H7 (cell line): Measurements from ENCODE around the gene MED9. TPM values are rescaled to one million over a fixed set of nuclear protein-coding genes. Genes with fewer than 3 reads are reported as not detected.

Experiments used
- DNase-seq: peaks from one replicate; pipeline ENCODE4 v3.0.0; 2012
- H3K27me3 ChIP-seq: 2 replicates; pipeline ENCODE4 v1.6.0; 2011; ENCODE audit warnings: mild to moderate bottlenecking, low read length; ENCODE audit not compliant: control insufficient read depth, insufficient read depth
- H3K36me3 ChIP-seq: replicated peaks from 2 replicates; pipeline ENCODE4 v1.5.1; 2011; ENCODE audit warnings: low read length; ENCODE audit not compliant: control insufficient read depth, insufficient read depth
- H3K4me3 ChIP-seq: 2 replicates; pipeline ENCODE4 v1.5.1; 2011; ENCODE audit warnings: low read depth, mild to moderate bottlenecking, control low read depth, low read length, moderate library complexity; ENCODE audit not compliant: insufficient read depth
- total RNA-seq: library from RNA; depleted of rRNA; stranded (reverse); fragments of >200 nt; shearing (Covaris generic); gene quantifications from 2 replicates; pipeline ENCODE4 v1.2.3, GENCODE V29; 2014

Gene MED9
- total RNA-seq, 1 experiment from 2014 or later, result 28.9 TPM

GRCh38 chr17:17518014-17518413 lies 41.2 kb downstream of the MED9 start:
- DNase-seq, result no peak
- Histone ChIP-seq H3K27me3 (no peaks in the 10 kb centered on the region), H3K4me3 (no peak overlapping the region), H3K36me3 (no peaks in the 10 kb centered on the region)

- Histone ChIP-seq H3K36me3 (no peaks in the 10 kb centered on the region), H3K4me3 (no peak overlapping the region), H3K27me3 (no peaks in the 10 kb centered on the region)
- no peak for DNase-seq
Measured at GRCh38 chr17:17518951-17519350, 42.2 kb downstream of the MED9 start.

GRCh38 chr17:17519886-17520285 lies 43.1 kb downstream of the MED9 start:
- H3K27me3 ChIP-seq, result no peaks in the 10 kb centered on the region
- no peaks in the 10 kb centered on the region for H3K36me3 ChIP-seq
- DNase-seq, result no peak
- no peak overlapping the region for H3K4me3 ChIP-seq

GRCh38 chr17:17520599-17521232 lies 43.9 kb downstream of the MED9 start:
- Histone ChIP-seq H3K4me3 (no peak overlapping the region), H3K36me3 (no peaks in the 10 kb centered on the region), H3K27me3 (no peaks in the 10 kb centered on the region)
- DNase-seq, result no peak

DNA sequence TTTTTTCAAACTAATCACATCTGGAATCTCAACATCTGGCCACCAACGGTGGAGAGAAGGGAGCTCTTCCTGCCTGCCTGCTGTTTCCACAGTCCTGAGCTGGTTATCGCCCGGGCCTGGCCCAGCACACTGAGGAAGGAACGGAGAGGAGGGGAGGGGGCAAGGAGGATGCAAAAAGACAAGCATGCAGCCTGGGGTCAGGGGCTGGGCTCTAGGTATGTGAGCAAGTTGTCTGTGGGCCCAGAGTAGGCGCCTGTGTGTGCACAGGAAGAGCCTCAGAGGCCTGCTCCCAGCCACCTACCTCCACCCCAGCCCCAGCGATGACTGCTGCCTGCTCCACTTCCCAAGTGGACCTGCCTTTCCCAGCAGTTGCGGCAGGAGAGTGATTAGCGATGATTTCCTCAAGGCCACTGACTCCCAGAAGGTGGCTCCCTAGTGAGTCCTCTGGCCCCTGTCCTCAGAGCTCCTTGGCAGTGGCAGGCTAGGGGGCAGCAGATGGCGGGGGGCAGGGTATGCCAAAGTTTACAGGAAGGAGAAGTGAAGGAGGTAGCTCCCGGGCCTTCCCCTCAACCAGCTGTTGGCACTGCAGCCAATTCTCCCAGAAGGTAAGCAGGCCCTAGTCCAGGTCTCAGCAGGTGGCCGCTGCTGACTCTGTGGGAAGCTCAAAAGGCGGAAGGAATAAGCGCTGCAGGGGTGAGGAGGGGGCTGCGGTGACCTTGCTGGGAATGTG lies 46.4 kb downstream of the MED9 start:
- no peak for DNase-seq
- Histone ChIP-seq H3K4me3 (no peak overlapping the region), H3K27me3 (no peaks in the 10 kb centered on the region), H3K36me3 (no peaks in the 10 kb centered on the region)

DNA sequence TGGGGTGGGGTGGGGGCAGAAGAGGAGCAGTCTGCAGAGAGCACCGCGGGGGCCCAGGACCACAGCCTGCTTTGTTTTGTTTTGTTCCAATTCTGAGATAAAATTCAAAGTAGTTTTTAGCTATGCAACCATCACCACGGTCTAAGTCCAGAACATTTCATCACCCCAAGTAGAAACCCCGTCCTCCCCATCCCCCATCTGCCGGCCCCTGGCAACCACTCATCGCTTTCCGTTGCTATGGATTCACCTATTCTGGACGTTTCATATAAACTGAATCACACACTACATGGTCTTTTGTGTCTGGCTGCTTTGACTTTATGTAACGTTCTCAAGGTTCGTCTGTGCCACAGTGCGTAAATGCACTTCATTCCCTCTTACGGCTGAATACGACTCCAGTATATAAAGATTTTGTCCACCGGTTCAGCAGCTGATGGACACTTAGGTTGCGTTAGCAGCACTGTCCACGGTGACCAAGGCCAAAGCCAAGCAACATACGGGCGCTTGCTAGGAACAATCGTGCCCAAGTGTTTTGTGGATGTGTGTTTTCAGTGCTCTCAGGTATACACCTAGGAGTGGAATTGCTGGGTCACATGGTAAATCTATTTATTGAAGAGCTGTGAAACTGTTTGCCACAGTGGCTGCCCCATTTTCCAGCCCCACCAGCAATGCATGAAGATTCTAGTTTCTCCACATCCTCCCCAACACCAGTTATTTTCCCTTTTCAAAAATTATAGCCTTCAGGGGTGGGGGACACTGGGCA lies 47.1 kb downstream of the MED9 start:
- H3K27me3 ChIP-seq, result no peaks in the 10 kb centered on the region
- no peaks in the 10 kb centered on the region for H3K36me3 ChIP-seq
- no peak for DNase-seq
- H3K4me3 ChIP-seq, result no peak overlapping the region

DNA sequence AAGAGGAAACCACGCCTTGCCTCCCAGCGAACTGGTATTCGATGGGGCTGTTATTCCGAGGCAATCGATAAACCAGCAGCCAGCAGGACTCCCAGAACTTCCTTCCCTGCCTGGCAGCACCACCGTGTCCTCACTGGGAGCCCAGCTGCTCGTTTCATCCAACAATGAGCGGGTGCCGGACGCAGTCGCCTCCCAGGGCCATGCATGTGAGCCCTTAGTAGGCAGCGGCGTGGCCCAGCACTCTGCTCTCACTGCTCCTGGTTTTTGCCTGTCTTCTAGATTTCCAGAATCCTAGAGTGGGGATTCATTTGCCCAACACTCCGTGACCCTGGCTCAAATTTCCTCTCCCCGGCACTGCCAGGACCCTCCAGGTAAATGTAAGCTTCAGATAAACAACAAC lies 48.5 kb downstream of the MED9 start:
- Histone ChIP-seq H3K4me3 (no peak overlapping the region), H3K36me3 (no peaks in the 10 kb centered on the region), H3K27me3 (no peaks in the 10 kb centered on the region)
- no peak for DNase-seq

- H3K27me3 ChIP-seq, result no peaks in the 10 kb centered on the region
- H3K4me3 ChIP-seq, result no peak overlapping the region
- H3K36me3 ChIP-seq, result no peaks in the 10 kb centered on the region
- DNase-seq, result no peak
Measured at GRCh38 chr17:17525956-17526355, 49.2 kb downstream of the MED9 start.

DNA sequence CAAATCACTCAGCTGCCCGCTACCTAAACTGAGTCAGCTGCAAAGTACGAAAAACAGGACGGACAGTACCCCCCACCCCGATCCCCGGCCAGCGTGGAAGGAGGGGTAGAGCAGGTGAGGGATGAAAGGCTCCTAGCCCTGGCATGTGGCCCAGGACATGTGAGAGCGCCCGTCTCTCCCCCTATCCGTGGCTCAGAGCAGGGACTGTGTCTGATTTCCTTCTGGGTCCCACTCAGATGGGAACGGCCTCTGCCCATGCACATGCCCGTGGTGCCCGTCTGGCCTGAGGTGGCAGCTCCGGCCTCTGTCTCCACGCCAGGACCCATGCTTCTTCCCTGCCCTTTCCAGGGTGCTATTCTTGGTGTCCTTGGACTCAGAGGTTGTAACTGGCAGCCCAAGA lies 49.6 kb downstream of the MED9 start:
- no peak overlapping the region for H3K4me3 ChIP-seq
- no peaks in the 10 kb centered on the region for H3K36me3 ChIP-seq
- DNase-seq, result no peak
- H3K27me3 ChIP-seq, result no peaks in the 10 kb centered on the region

DNA sequence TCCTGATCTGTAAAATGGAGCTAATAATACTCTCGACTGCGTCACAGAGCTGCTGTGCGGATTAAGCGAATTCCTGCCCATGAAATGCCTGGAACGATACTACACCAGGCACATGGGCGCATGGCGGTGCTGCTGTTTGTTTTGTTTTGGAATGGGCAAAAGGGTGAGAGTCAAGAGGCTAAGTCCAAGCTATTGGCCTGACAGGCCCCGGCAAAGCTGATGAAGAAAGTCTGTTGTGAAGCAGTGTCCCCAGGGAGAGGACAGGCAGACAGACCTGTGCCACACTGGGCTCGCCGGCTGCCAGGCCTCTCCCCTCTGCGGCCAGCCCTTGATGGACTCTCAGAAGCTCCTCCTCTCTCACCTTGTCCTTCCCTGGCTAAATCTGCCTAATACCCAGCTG lies 50.7 kb downstream of the MED9 start:
- no peak overlapping the region for H3K4me3 ChIP-seq
- no peak for DNase-seq
- H3K27me3 ChIP-seq, result no peaks in the 10 kb centered on the region
- no peaks in the 10 kb centered on the region for H3K36me3 ChIP-seq

DNA sequence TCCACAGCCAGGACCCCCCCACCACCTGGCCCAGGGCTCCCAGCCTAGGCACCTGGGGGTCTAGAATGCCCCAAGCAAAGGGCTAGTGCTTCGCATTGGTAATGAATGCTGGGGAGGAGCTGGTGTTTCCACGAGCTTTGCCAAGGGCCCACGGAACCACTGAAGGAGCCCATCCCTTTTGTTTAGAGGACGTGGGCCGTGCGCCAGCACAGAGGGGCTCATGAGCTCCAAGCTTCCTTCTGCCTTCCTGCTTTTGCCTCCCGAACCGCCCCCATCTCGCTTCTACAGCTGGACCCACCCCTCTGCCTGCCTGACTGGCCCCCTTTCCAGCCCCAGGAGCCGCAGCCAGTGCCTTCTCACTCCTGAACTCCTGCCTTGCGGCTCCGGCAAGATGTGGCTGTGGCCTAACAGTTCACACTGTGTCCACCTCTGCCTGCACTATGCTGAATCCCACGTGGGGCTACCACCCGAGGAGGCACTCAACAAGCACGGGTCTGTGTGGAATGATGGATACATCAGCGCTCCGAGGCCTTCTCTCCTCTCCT lies 51.2 kb downstream of the MED9 start:
- DNase-seq, result no peak
- no peaks in the 10 kb centered on the region for H3K27me3 ChIP-seq
- H3K4me3 ChIP-seq, result no peak overlapping the region
- no peaks in the 10 kb centered on the region for H3K36me3 ChIP-seq

- H3K36me3 ChIP-seq, result no peaks in the 10 kb centered on the region
Measured at GRCh38 chr17:17528696-17529652, 52.2 kb downstream of the MED9 start.

DNA sequence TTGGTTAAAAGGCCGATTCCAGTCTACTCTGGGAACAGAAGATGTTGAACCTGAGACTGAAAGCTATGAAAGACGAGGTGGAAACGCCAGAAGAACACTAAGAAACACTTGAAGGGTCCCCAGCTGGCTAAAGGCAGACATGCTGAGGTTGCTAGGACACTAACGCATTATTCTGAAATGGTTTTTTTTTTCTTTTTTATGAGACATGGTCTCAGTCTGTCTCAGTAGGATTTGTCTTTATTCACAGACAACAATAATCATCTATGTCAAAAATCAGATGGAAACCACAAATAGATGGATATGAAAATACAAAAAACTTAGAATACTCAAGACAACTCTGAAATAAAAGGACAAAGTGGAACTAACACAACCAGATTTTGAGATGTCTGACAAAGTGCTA lies 54.4 kb downstream of the MED9 start:
- H3K27me3 ChIP-seq, result no peaks in the 10 kb centered on the region
- DNase-seq, result no peak
- no peak overlapping the region for H3K4me3 ChIP-seq
- no peaks in the 10 kb centered on the region for H3K36me3 ChIP-seq

More at GRCh38 chr17:17528696-17529652, 52.2 kb downstream of the MED9 start:
- Histone ChIP-seq H3K27me3 (no peaks in the 10 kb centered on the region), H3K4me3 (no peak overlapping the region)
- no peak for DNase-seq

GRCh38 chr17:17532991-17533390 lies 56.2 kb downstream of the MED9 start:
- Histone ChIP-seq H3K4me3 (no peak overlapping the region), H3K27me3 (no peaks in the 10 kb centered on the region), H3K36me3 (no peaks in the 10 kb centered on the region)
- DNase-seq, result no peak
